GM21786 (cell line): Measurements from ENCODE around the gene SAXO1.
"Not testable (repeated sequence)": the region's sequence is repeated elsewhere in the genome, so short reads cannot be mapped to it uniquely, and the experiment has no call there.

Source experiments
- ATAC-seq: cut with Tn5 transposase; IDR thresholded peaks from one replicate; pipeline ENCODE4 v1.9.1; 2021; ENCODE audit not compliant: unreplicated experiment

The SAXO1 gene

GRCh38 chr9:18971909-18972308 lies 61.1 kb downstream of the SAXO1 start:
- no peak for ATAC-seq

GRCh38 chr9:18971404-18971803 lies 61.6 kb downstream of the SAXO1 start:
- ATAC-seq: no peak

- ATAC-seq: no peak
Measured at GRCh38 chr9:18970393-18970792, 62.6 kb downstream of the SAXO1 start.

DNA sequence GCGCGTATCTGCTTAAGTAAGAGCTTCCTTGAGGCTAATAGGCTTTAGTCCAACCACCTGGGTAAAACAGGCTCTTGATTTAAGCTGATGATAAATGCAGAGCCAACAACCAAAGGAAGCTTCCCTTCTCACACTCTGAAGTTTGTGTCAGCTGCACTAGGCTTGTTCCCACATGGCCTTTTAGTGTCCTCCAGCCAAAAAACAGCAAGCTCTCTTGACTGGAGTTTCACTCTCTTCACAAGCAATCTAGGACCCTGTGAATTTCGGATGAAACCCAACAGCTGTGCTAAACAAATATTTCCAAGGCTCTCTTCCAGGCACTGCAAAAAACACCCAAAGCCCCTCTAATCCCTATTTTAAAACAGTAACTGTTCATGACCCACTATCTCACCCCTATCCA lies 63.9 kb downstream of the SAXO1 start:
- ATAC-seq: no peak

DNA sequence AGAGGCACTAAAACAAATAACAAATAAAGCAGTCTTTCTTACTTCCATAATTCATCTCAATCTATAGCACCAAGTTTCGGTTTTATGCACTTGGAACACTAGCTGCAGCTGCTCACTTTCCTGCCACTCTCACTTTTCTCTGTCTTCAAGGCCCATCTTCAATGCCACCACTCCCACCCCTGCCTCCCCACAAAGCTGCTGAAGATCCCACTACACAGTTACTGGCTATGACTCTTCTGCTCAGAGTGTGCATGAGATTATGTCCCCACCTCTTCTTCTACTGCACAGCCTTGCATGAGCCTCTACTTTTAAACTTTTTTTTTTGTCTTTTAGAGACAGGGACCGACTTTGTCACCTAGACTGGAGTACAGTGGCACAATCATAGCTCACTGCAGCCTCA lies 77.4 kb downstream of the SAXO1 start:
- no peak for ATAC-seq

DNA sequence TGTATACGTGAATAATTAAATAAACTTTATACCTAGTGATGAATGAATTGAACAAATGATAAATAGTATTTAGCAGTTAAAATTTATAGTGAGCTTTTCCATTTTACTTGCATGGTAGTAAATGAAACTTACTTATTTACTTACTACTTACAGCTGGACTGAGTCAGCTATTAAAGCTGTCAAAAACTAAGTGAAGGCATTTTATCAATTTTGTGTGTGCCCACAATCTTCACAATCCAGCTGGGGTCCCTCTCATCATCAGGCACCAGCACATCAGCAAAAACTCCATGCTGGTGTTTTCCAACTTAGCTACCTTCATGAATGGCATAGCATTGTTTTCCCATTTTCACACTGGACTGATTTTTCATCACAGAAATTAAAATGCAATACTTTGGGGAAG lies 81.1 kb downstream of the SAXO1 start:
- ATAC-seq: no peak

- no peak for ATAC-seq
Measured at GRCh38 chr9:18947892-18948339, 85.1 kb downstream of the SAXO1 start.

- no peak for ATAC-seq
Measured at GRCh38 chr9:18942801-18943200, 90.2 kb downstream of the SAXO1 start.

DNA sequence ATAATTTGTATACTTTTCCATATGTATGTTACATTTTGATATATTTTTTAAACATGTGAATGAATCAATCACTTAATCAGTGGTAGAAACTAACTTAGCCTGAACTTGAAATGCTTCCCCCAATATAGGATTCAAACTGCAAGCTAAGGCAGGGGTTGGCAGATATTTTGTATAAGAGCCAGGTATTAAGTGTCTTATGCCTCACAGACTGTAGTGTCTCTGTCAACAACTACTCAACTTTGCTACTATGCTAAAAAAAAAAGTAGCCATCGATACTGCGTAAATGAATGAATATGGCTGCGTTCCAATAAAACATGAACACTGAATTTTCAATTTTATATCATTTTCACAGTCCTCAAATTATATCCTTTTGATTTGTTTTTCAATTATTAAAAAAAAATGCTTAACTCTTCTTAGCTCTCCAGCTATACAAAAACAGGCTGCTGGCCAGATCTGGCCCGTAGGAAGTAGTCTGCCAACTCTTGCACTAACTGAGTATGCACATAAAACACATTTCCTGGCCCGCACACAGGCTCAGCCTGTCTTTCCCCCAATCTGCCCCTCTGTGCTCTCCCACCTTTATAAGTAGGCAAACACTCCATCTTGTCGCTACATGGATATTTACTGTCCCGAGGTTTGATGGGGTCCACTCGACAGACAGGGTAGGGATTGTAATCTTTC lies 91.8 kb downstream of the SAXO1 start:
- ATAC-seq: no peak

GRCh38 chr9:18939943-18940342 lies 93.1 kb downstream of the SAXO1 start:
- ATAC-seq: no peak

DNA sequence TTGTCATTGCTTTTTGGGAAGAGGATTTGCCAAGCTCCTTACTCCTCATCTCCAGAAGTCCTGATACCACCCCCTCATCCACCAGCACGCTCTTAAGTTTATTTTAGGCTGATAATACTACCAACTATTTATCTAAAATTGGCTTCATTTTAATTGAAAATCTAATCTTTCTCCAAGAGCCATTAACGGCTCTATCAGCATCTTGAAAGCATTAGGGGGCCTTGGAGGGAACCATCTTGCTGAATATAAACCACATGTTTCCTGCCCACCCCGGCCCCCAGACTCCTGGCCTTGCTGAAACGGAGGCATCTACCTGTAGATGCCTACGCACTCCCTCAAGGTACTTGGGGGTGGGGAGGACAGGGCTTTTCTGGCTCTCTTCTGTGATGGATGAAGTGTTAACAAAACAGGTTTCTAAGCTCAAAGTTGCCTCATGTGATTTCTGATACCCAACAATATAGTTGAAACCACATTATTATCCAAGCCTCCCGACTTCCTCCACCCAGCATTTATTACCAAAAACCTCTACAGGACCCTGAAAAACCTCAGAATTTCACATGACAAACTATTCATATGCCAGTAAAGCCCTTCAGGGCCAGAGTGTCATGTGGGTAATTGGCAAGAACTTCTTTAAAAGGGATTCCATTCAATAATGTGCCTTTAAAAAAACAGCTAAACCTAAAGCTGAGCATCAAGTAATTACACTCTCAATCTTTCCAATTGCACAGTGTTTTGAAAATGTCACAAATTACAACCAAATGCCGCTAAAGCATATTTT lies 96.7 kb downstream of the SAXO1 start:
- no peak for ATAC-seq

GRCh38 chr9:18935541-18935940 lies 97.5 kb downstream of the SAXO1 start:
- ATAC-seq: no peak

- not testable (repeated sequence) for ATAC-seq
Measured at GRCh38 chr9:18930611-18931010, 102.4 kb downstream of the SAXO1 start.

DNA sequence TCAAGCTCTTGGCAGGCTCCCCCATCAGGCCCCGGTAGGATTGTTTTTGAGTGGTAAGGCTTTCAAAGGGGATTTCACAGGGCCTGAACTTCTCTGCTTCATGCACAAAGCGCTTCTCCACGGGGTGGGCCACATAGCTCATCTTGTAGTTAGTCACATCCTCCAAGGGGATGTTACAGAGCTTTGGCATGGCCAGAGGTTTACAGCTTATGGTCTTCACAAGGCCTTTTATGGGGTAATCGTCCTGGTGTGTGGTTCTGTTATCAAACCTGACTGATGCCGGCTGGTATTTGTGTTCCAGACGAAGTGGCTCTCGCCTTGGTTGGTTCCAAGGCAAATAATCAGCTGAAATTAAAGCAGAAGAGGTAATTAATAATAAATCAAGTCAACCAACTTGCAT lies 104.3 kb downstream of the SAXO1 start:
- no peak for ATAC-seq

DNA sequence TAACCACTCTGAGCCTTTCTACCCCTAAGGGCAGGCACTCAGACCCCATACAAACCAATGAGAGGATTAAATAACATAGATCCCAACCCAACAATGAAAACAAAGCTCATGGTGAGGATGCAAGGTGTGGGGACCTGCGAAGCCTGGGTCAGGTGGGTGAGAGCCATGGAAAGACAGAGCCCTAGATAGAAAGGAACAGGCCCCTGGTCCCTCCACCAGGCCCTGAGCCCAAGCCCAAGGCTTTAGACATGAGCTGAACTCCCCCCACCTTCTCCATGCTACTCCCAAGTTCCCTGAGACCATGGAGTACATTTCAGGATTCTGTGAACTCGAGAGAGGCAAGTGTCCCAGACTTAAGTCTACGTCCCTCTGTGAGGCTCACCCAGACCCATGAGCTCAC lies 106.5 kb downstream of the SAXO1 start:
- no peak for ATAC-seq

DNA sequence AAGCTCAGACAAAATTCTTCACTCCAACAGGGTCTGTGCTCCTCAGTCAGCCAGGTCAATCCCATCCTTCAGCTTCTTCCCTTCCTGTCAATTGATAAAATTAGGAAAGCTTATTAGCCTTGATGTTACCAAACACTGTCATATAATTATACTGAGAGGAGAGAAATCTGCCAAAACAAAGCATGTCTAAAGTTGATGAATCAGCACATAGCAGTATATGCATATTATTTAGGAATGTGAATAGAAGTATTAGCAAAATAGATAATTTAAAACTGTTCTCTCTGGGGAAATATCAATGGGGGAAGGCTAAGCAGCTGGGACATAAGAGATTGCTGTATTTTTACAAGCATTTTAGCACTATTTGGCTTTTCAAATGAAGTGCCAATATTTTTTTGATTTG lies 107.1 kb downstream of the SAXO1 start:
- no peak for ATAC-seq

- ATAC-seq: no peak
Measured at GRCh38 chr9:18923671-18924430, 109.2 kb downstream of the SAXO1 start.

DNA sequence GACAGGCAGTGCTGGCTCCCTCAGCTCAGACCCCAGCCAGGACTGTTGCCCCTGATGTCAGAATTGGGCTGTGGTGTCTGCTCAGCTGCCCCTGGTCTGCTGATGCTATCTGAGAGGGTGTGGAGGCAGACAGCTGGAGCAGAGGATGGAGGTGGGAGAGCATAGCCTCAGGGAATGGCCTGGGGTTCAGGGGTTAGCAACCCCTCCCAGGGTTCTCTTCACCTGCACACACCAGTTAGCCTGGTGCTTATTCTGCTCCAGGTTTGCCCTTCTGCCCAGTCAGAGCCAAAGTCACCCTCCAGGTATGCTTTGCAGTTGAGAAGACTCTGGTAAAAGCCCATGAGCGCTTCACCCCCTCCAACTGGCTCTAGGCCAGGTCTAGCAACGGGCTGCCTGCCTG lies 109.8 kb downstream of the SAXO1 start:
- no peak for ATAC-seq

DNA sequence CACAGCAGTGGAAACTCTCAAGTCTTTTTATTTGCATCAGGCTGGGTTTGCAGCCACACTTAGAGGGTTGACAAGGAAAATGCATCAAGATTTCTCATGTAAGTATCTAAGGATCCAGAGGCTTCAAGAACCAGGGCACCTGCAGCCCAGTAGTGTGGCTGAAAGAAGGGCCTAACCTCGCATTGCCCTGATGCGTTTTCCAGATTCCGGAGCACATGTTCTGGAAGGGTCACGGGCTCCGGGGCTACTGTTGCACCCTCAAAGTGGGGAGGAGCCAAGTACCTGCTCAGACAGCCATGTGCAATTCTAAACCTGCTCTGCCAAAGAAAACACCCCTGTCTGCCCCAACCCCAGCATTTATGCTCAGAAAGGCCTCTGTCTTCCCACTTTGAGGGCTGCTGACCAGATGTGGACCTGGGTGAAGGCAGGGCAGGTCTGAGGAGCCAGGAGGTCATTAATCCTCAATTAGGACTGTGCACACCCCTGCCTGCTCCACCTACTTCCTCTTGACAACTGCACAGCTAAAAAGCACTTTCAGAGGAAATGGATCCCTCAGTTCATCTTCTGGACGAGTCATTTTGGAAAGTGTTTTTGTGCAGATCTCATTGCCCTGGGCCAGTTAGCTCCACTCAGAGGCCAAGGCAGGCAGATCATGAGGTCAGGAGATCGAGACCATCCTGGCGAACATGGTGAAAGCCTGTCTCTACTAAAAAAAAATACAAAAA lies 110.7 kb downstream of the SAXO1 start:
- no peak for ATAC-seq

- ATAC-seq: no peak
Measured at GRCh38 chr9:18921366-18922075, 111.5 kb downstream of the SAXO1 start.
